SK-N-SH (cell line): ENCODE measurements around the gene GTSF1L. TPM values are rescaled to one million over a fixed set of nuclear protein-coding genes. Genes with fewer than 3 reads are reported as not detected.

Experiments used
- CTCF ChIA-PET: fragments of 300-600, 350-600 bp; formaldehyde crosslinking; extraction: SDS; loops from one replicate; lab custom pipeline; 2021; lab: Yijun Ruan, JAX
- POLR2A ChIA-PET: fragments of 350-600 bp; sonication (Branson Sonifier 250); formaldehyde crosslinking; extraction: SDS; loops from one replicate; lab custom pipeline; 2020; ENCODE audit warnings: antibody characterized with exemption, inconsistent platforms; lab: Yijun Ruan, JAX
- DNase-seq: peaks from one replicate; pipeline ENCODE4 v3.0.0; 2012
- H2AFZ ChIP-seq: fragments of 200-600 bp; sonication (generic); 2 replicates; pipeline ENCODE4 v1.8.1; 2016; ENCODE audit warnings: antibody characterized with exemption, mild to moderate bottlenecking, low read depth
- H3F3A ChIP-seq: fragments of 200-600 bp; sonication (generic); replicated peaks from 2 replicates; pipeline ENCODE3; 2016; ENCODE audit warnings: antibody characterized with exemption, mild to moderate bottlenecking; ENCODE audit not compliant: insufficient read depth
- H3K27ac ChIP-seq, 2 experiments: fragments of 200-500 bp in 1 of 2; fragments of 200-600 bp in 1 of 2; sonication (Bioruptor generic) in 1 of 2; sonication (generic), shearing (Covaris generic) in 1 of 2; 2 replicates each; pipeline versions ENCODE4 v1.5.1 to v1.6.1; 2014 to 2016; ENCODE audit warnings: low read depth in 2 of 2, inconsistent platforms in 1 of 2, low read length in 1 of 2, mild to moderate bottlenecking in 1 of 2, mixed read lengths in 1 of 2
- H3K27me3 ChIP-seq: fragments of 200-600 bp; sonication (generic), shearing (Covaris generic); 2 replicates; pipeline ENCODE4 v1.6.1; 2016; ENCODE audit warnings: mixed run types; ENCODE audit not compliant: insufficient read depth
- H3K36me3 ChIP-seq, 2 experiments: fragments of 200-500 bp in 1 of 2; fragments of 200-600 bp in 1 of 2; sonication (Bioruptor generic) in 1 of 2; sonication (generic) in 1 of 2; replicated peaks in 1 of 2; 2 replicates each; pipeline versions ENCODE3 to v1.5.1; 2014 to 2016; ENCODE audit warnings: low read length in 1 of 2, mild to moderate bottlenecking in 1 of 2; ENCODE audit not compliant: insufficient read depth in 2 of 2, control insufficient read depth in 1 of 2
- H3K4me1 ChIP-seq, 2 experiments: fragments of 200-500 bp in 1 of 2; fragments of 200-600 bp in 1 of 2; sonication (Bioruptor generic) in 1 of 2; sonication (generic), shearing (Covaris generic) in 1 of 2; 2 replicates each; pipeline versions ENCODE4 v1.5.1 to v1.6.1; 2014 to 2016; ENCODE audit warnings: low read depth in 1 of 2, low read length in 1 of 2, mixed run types in 1 of 2; ENCODE audit not compliant: insufficient read depth in 2 of 2, control insufficient read depth in 1 of 2
- H3K4me2 ChIP-seq: fragments of 200-600 bp; sonication (generic), shearing (Covaris generic); 2 replicates; pipeline ENCODE4 v1.6.1; 2017; ENCODE audit warnings: mixed run types
- H3K4me3 ChIP-seq, 2 experiments: fragments of 200-500 bp in 1 of 2; fragments of 200-600 bp in 1 of 2; sonication (Bioruptor generic) in 1 of 2; sonication (generic), shearing (Covaris generic) in 1 of 2; 2 replicates each; pipeline versions ENCODE4 v1.5.1 to v1.8.1; 2014 to 2016; ENCODE audit warnings: low read depth in 2 of 2, inconsistent platforms in 1 of 2, low read length in 1 of 2, mild to moderate bottlenecking in 1 of 2, mixed read lengths in 1 of 2, moderate library complexity in 1 of 2
- H3K79me2 ChIP-seq: fragments of 200-600 bp; sonication (generic); 2 replicates; pipeline ENCODE4 v1.8.1; 2017; ENCODE audit warnings: mild to moderate bottlenecking; ENCODE audit not compliant: insufficient read depth
- H3K9ac ChIP-seq: fragments of 200-600 bp; sonication (generic); 2 replicates; pipeline ENCODE4 v1.6.1; 2017; ENCODE audit warnings: mixed run types
- H3K9me2 ChIP-seq: fragments of 200-600 bp; sonication (generic); 2 replicates; pipeline ENCODE4 v1.6.1; 2017; ENCODE audit warnings: mixed run types
- H3K9me3 ChIP-seq: fragments of 200-600 bp; sonication (generic); 2 replicates; pipeline ENCODE4 v1.6.1; 2017; ENCODE audit warnings: mixed run types, mild to moderate bottlenecking, moderate library complexity
- H4K20me1 ChIP-seq: fragments of 200-600 bp; sonication (generic); 2 replicates; pipeline ENCODE4 v1.6.1; 2017; ENCODE audit warnings: mild to moderate bottlenecking, mixed run types; ENCODE audit not compliant: insufficient read depth
- FOXJ3 ChIP-seq: sonication (generic); formaldehyde crosslinking; IDR thresholded peaks from 2 replicates; pipeline ENCODE4 v1.5.1; 2020; ENCODE audit warnings: mild to moderate bottlenecking, missing genetic modification reagents
- GABPA ChIP-seq: IDR thresholded peaks from 2 replicates; pipeline ENCODE4 v1.4.0; 2012; ENCODE audit warnings: low read depth, mild to moderate bottlenecking
- MEF2A ChIP-seq: IDR thresholded peaks from 2 replicates; pipeline ENCODE4 v1.4.0; 2012; ENCODE audit warnings: low read depth, borderline replicate concordance
- NRF1 ChIP-seq: IDR thresholded peaks from 2 replicates; pipeline ENCODE4 v1.6.1; 2012; ENCODE audit warnings: low read depth, mild to moderate bottlenecking, low read length
- POLR2AphosphoS5 ChIP-seq: IDR thresholded peaks from 2 replicates; pipeline ENCODE4 v1.6.1; 2012; ENCODE audit warnings: low read depth, low read length
- RFX5 ChIP-seq: IDR thresholded peaks from 2 replicates; pipeline ENCODE4 v1.6.1; 2012; ENCODE audit warnings: mild to moderate bottlenecking, improper control_type of control experiment, low read length
- RXRA ChIP-seq: IDR thresholded peaks from 2 replicates; pipeline ENCODE4 v1.4.0; 2012; ENCODE audit warnings: low read depth, mild to moderate bottlenecking, borderline replicate concordance
- TAF1 ChIP-seq: IDR thresholded peaks from 2 replicates; pipeline ENCODE4 v1.6.1; 2012; ENCODE audit warnings: low read depth, mild to moderate bottlenecking, low read length, moderate library complexity, borderline replicate concordance
- YY1 ChIP-seq: IDR thresholded peaks from 2 replicates; pipeline ENCODE4 v1.4.0; 2012; ENCODE audit warnings: low read depth, mild to moderate bottlenecking
- WGBS: methylation state at CpG from one replicate; pipeline ENCODE4 v1.1.6; 2017; ENCODE audit warnings: low lambda C conversion rate; 5-methylcytosine and 5-hydroxymethylcytosine counted together
- polyA plus RNA-seq, 3 experiments: library from polyadenylated mRNA; depleted of rRNA; stranded (reverse); fragments of >200 nt; gene quantifications; 2 replicates each; pipeline ENCODE4 v1.2.3, GENCODE V29; 2012
- TF ChIP-seq, protein P1 (sequence below): fragments of 150-350 bp; IDR thresholded peaks from 2 replicates; pipeline ENCODE4 v1.6.1; 2017; ENCODE audit warnings: antibody characterized with exemption, low read length, low read depth, borderline replicate concordance

Gene GTSF1L
- polyA plus RNA-seq, 1 of the 3 experiments (the other 2 are of a cell fraction) = not detected

GRCh38 chr20:43737925-43738324 lies 11.1 kb upstream of the GTSF1L start (continued):
- TF ChIP-seq, protein P1, sequence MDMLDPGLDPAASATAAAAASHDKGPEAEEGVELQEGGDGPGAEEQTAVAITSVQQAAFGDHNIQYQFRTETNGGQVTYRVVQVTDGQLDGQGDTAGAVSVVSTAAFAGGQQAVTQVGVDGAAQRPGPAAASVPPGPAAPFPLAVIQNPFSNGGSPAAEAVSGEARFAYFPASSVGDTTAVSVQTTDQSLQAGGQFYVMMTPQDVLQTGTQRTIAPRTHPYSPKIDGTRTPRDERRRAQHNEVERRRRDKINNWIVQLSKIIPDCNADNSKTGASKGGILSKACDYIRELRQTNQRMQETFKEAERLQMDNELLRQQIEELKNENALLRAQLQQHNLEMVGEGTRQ = no peak
- TF ChIP-seq FOXJ3 (CRISPR knock-in tag) = no peak
- no peak for TF ChIP-seq RXRA
- no peak for TF ChIP-seq RFX5
- no peak for TF ChIP-seq TAF1
- TF ChIP-seq YY1 = no peak
- TF ChIP-seq POLR2AphosphoS5 = no peak
- no peak for TF ChIP-seq NRF1
- no peak for TF ChIP-seq GABPA

DNA sequence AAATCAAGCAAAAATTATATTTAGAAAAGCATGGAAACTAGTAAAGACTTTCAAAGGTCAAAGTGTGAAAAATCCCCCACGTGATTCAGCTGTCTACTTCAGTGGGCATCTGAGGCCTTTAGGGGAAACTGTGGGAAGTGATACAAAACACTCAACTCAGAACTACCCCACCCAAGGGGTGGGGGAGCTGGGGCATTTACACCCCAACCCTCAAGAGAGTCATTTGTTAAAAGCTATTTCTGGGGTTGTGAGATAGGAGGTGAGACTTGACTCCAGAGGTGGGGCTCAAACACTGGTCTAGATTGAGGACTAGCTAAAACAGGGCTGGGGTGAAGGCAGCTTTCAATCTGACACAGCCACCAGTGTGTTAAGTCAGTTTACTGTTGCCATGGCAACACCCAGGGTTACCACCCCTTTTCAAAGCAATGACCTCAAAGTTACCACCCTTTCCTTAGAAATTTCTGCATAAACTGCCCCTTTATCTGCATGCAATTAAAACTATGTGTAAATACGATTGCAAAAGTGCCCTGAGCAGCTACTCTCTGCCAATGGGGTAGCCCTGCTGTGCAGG lies 9.9 kb upstream of the GTSF1L start:
- H3F3A ChIP-seq = no peaks in the 10 kb centered on the region
- CTCF ChIA-PET = interaction anchor here (1.0 to 2.8 kb wide), 4 partner anchors 10 to 344 kb away, joined by 3 to 12 read pairs (median 7); no protein-coding TSS in a partner anchor

GRCh38 chr20:43731927-43732326 lies 5.1 kb upstream of the GTSF1L start:
- POLR2A ChIA-PET = no interaction called here
- WGBS = 97% methylated on average over 5 of the region's 5 CpGs
- no peaks in the 10 kb centered on the region for H3K27me3 ChIP-seq
- no peak overlapping the region for H2AFZ ChIP-seq
- no peaks in the 10 kb centered on the region for H3K4me1 ChIP-seq
- no peaks in the 10 kb centered on the region for H3K36me3 ChIP-seq
- no peak for TF ChIP-seq MEF2A
- H3K4me2 ChIP-seq = 0 out of 2 replicates have a peak overlapping the region, but pooled peaks have one; percentile 10
- no peak overlapping the region for H3K9ac ChIP-seq
- H3K9me2 ChIP-seq = no peaks in the 10 kb centered on the region
- H4K20me1 ChIP-seq = no peaks in the 10 kb centered on the region
- H3F3A ChIP-seq = no peaks in the 10 kb centered on the region
- H3K27ac ChIP-seq = no peak overlapping the region
- no peak for DNase-seq
- CTCF ChIA-PET = interaction anchor here (1.0 to 1.4 kb wide), 3 partner anchors 18 to 350 kb away, joined by 3 to 4 read pairs (median 4); no protein-coding TSS in a partner anchor
- H3K9me3 ChIP-seq = no peaks in the 10 kb centered on the region
- no peaks in the 10 kb centered on the region for H3K79me2 ChIP-seq
- no peak overlapping the region for H3K4me3 ChIP-seq

More for the DNA sequence above, 9.9 kb upstream of the GTSF1L start:
- no peak for TF ChIP-seq YY1
- no peak overlapping the region for H2AFZ ChIP-seq
- no peak overlapping the region for H3K27ac ChIP-seq
- H3K4me1 ChIP-seq = no peaks in the 10 kb centered on the region
- no peak overlapping the region for H3K4me2 ChIP-seq
- no peaks in the 10 kb centered on the region for H3K36me3 ChIP-seq
- H3K79me2 ChIP-seq = no peaks in the 10 kb centered on the region
- DNase-seq = no peak
- H3K4me3 ChIP-seq = no peak overlapping the region
- H3K9me3 ChIP-seq = no peaks in the 10 kb centered on the region
- H4K20me1 ChIP-seq = no peaks in the 10 kb centered on the region
- no peaks in the 10 kb centered on the region for H3K9me2 ChIP-seq
- 42% methylated on average over 2 of the region's 2 CpGs for WGBS
- no peak overlapping the region for H3K9ac ChIP-seq
- H3K27me3 ChIP-seq = no peaks in the 10 kb centered on the region
- POLR2A ChIA-PET = no interaction called here
